HEK293 (cell line): ENCODE results near the gene CDH26.

Source experiments
- CTCF ChIA-PET: fragments of 350-600 bp; formaldehyde crosslinking; extraction: SDS; loops from one replicate; lab custom pipeline; 2021; ENCODE audit warnings: antibody characterized with exemption; lab: Yijun Ruan, JAX
- POLR2A ChIA-PET: fragments of 300-600 bp; formaldehyde crosslinking; extraction: SDS; loops from one replicate; lab custom pipeline; 2020; ENCODE audit warnings: antibody characterized with exemption, inconsistent platforms; lab: Yijun Ruan, JAX
- H3K27ac ChIP-seq: fragments of 200-500 bp; sonication (Bioruptor generic); 2 replicates; pipeline ENCODE4 v1.5.1; 2014; ENCODE audit warnings: low read depth, low read length, control low read depth, inconsistent platforms; ENCODE audit errors: extremely low read depth
- H3K36me3 ChIP-seq, 2 experiments: fragments of 200-500 bp in 1 of 2; sonication (Bioruptor generic) in 1 of 2; 1 replicate in 1 of 2; 2 replicates in 1 of 2; pipeline ENCODE4 v1.5.1; 2014 to 2017; ENCODE audit warnings: inconsistent platforms in 2 of 2, low read length in 2 of 2; ENCODE audit not compliant: control insufficient read depth in 2 of 2, insufficient read depth in 1 of 2
- H3K4me1 ChIP-seq: fragments of 200-500 bp; sonication (Bioruptor generic); 2 replicates; pipeline ENCODE4 v1.5.1; 2014; ENCODE audit warnings: mild to moderate bottlenecking, low read length, inconsistent platforms; ENCODE audit not compliant: control insufficient read depth, insufficient read depth
- H3K4me3 ChIP-seq: 2 replicates; pipeline ENCODE4 v1.5.1; 2011; ENCODE audit warnings: low read depth, mild to moderate bottlenecking, control low read depth, low read length, moderate library complexity
- H3K9me3 ChIP-seq: fragments of 200-500 bp; sonication (Bioruptor generic); 2 replicates; pipeline ENCODE4 v1.5.1; 2014; ENCODE audit warnings: low read depth, low read length, inconsistent platforms; ENCODE audit not compliant: control insufficient read depth, insufficient read depth
- FEZF1 ChIP-seq: fragments of 450-650 bp; formaldehyde crosslinking; IDR thresholded peaks from 2 replicates; pipeline ENCODE4 v1.5.1; 2016; ENCODE audit warnings: missing biosample characterization, missing genetic modification characterization
- KLF17 ChIP-seq: fragments of 450-650 bp; formaldehyde crosslinking; IDR thresholded peaks from 2 replicates; pipeline ENCODE4 v1.5.1; 2016; ENCODE audit warnings: missing biosample characterization, missing genetic modification characterization
- PRDM6 ChIP-seq: fragments of 450-650 bp; formaldehyde crosslinking; IDR thresholded peaks from 2 replicates; pipeline ENCODE4 v1.5.1; 2017; ENCODE audit warnings: missing biosample characterization, missing genetic modification characterization
- REST ChIP-seq: fragments of 450-650 bp; formaldehyde crosslinking; IDR thresholded peaks from 2 replicates; pipeline ENCODE4 v1.5.1; 2016; ENCODE audit warnings: missing biosample characterization, missing genetic modification characterization
- ZBTB11 ChIP-seq: fragments of 450-650 bp; formaldehyde crosslinking; conservative IDR thresholded peaks from 2 replicates; pipeline ENCODE4 v1.5.1; 2016; ENCODE audit warnings: low read depth, missing biosample characterization, missing genetic modification characterization
- ZNF10 ChIP-seq: fragments of 450-650 bp; formaldehyde crosslinking; IDR thresholded peaks from 2 replicates; pipeline ENCODE4 v1.5.1; 2017; ENCODE audit warnings: missing biosample characterization, missing genetic modification characterization
- ZNF184 ChIP-seq: fragments of 450-650 bp; IDR thresholded peaks from 2 replicates; pipeline ENCODE4 v1.5.1; 2018; ENCODE audit warnings: missing biosample characterization, mild to moderate bottlenecking, missing genetic modification characterization
- ZNF280D ChIP-seq: fragments of 450-650 bp; formaldehyde crosslinking; IDR thresholded peaks from 2 replicates; pipeline ENCODE4 v1.5.1; 2016; ENCODE audit warnings: missing biosample characterization, missing genetic modification characterization
- ZNF600 ChIP-seq: fragments of 450-650 bp; formaldehyde crosslinking; IDR thresholded peaks from 2 replicates; pipeline ENCODE4 v1.5.1; 2016; ENCODE audit warnings: missing biosample characterization, missing genetic modification characterization
- ZNF701 ChIP-seq: fragments of 450-650 bp; formaldehyde crosslinking; IDR thresholded peaks from 2 replicates; pipeline ENCODE4 v1.5.1; 2016; ENCODE audit warnings: missing biosample characterization, missing genetic modification characterization
- ZSCAN4 ChIP-seq: fragments of 450-650 bp; formaldehyde crosslinking; IDR thresholded peaks from 2 replicates; pipeline ENCODE4 v1.5.1; 2017; ENCODE audit warnings: missing biosample characterization, missing genetic modification characterization

Gene CDH26

GRCh38 chr20:59925899-59926298, 32.3 kb upstream of the CDH26 start (continued):
- TF ChIP-seq REST (tag by site-specific recombination) (no peak), ZNF280D (tag by site-specific recombination) (no peak), ZNF701 (tag by site-specific recombination) (no peak)

GRCh38 chr20:59931511-59932312, 26.5 kb upstream of the CDH26 start:
- Histone ChIP-seq H3K27ac (no peak overlapping the region), H3K36me3 (no peaks in the 10 kb centered on the region), H3K4me1 (peaks cover 9% of the 10 kb centered on the region), H3K4me3 (no peak overlapping the region), H3K9me3 (no peaks in the 10 kb centered on the region)
- POLR2A ChIA-PET = no interaction called here
- TF ChIP-seq ZSCAN4 (tag by site-specific recombination) = 0 out of 2 replicates have a peak, but pooled peaks have one; percentile 13
- TF ChIP-seq FEZF1 (tag by site-specific recombination) = peak; percentile 32; the same call in 1 of the 2 replicates
- TF ChIP-seq ZNF184 (tag by site-specific recombination) = no peak
- peak; percentile 62 for TF ChIP-seq ZBTB11 (tag by site-specific recombination)
- 0 out of 2 replicates have a peak, but pooled peaks have one; percentile 57 for TF ChIP-seq ZNF600
- 0 out of 2 replicates have a peak, but pooled peaks have one; percentile 54 for TF ChIP-seq ZNF10 (tag by site-specific recombination)
- TF ChIP-seq KLF17 (tag by site-specific recombination) = no peak
- TF ChIP-seq PRDM6 (tag by site-specific recombination) = peak; percentile 99
- CTCF ChIA-PET = interaction anchor here (0.6 kb wide), 1 partner anchor 169 kb away, joined by 3 read pairs; no protein-coding TSS in a partner anchor
